GM12874 (cell line): ENCODE data around the gene KCNG4.

Experiments
- CTCF ChIP-seq: IDR thresholded peaks from 2 replicates; pipeline ENCODE4 v1.5.1; 2011; ENCODE audit warnings: low read depth, mild to moderate bottlenecking, control low read depth, low read length, moderate library complexity; ENCODE audit not compliant: insufficient read depth

The KCNG4 gene

GRCh38 chr16:84239909-84240308, at the start of gene KCNG4:
KCNG4 (minus strand) TSS chr16:84240012; CDS start chr16:84237485, 2,527 bp downstream.
- no peak for TF ChIP-seq CTCF

DNA sequence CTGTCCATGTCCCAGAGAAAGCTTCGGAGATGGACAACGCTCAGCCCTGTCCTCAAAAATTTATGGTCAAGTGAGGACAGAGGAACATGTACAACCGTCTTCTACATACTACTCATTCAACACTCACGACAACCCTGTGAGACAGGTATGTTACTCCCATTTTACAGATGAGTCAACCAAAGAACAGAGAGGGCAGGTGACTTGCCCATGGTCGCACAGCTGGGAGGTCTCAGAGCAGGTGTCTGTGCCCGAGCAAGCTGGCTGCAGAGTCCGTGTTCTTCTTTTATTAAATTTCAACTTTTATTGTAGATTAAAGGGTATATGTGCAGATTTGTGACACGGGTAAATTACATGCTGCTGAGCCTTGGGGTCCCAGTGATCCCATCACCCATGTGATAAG, 49.1 kb upstream of the KCNG4 start:
- no peak for TF ChIP-seq CTCF

DNA sequence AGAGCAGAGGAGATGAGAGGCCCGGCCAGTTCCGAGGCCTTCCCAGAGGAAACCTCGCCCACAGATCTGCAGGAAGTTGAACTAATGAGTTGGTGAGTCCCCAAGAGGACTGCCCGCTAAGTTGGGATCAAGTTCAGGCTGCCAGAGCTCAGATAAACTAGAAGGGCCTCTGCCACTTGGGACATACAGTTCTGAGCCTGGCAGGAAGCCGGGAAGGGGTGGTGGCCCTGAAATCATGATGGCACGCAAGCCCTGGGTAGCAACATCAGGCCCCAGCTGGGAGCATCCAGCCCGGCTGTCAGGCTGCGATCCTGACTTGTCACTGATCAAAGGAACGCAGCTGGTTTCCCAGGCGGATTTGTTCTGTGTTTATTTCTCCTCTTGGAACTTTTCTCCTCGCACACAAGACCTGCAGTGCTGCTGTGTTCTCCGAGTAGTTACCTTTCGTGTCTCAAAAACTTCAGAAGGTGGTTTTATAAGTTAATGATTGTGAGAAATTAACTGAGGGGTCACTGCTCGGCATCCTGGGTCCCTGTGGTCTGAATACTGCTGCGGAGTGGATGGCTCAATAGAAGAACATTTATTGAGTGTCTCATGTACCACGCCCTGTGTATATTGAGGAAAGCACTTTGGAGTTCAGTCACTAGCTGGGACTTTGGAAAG, 46.9 kb upstream of the KCNG4 start:
- no peak for TF ChIP-seq CTCF

DNA sequence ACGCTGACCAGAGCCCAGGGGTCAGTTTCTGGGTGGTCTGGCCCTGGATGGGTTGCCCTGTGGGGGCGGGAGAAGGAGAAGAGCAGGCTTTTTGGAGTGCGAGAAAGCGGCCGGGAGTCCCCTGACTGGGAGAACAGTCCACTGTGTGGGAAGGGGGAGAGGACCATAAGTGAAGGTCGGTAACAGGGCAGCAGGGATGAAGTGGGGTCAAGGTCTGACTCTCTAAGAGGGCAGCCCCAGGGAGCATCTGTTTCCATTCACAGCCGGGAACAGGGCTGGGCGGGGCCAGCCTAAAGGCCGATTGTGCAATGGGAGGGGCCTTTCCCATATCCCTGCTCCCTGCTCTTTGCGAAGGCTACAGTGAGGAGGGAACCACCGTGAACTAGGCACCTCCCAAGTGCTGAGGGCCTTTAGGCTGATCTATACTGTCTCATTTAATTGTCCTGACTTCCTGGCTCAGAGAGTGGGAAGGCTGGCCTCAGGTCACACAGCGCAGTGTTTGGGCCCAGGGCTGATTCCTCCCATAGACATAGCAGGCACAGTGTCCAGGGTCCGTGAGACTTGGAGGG, 44.4 kb upstream of the KCNG4 start:
- TF ChIP-seq CTCF = no peak

- TF ChIP-seq CTCF = no peak
These were observed 43.7 kb upstream of the KCNG4 start for GRCh38 chr16:84283314-84284153.

GRCh38 chr16:84282533-84282932, 42.7 kb upstream of the KCNG4 start:
- no peak for TF ChIP-seq CTCF

DNA sequence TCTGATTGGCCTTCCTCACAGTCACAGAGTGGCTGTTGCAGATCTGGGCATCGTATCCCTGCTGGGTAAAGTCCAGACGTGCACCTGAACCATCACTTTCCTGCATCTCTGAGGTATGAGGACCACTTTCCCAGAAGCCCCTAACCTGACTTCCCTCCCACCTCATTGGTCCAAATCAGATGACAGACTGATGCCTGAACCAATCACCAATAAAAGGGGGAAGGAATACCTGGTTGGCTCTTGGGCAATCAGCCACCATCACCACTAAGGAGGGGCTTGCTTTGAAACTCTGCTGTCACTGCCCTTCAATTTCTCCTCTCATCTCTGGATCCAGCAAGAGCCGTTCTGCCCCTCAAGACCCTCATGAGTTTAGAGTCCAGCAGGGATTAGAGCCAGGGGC, 41.3 kb upstream of the KCNG4 start:
- no peak for TF ChIP-seq CTCF
